BLaER1 (cell line): ENCODE data around the gene ARMC10.
"Not testable (repeated sequence)": the region's sequence is repeated elsewhere in the genome, so short reads cannot be mapped to it uniquely, and the experiment has no call there.

Source experiments
- H3K27ac ChIP-seq: shearing (Covaris generic); formaldehyde crosslinking; 2 replicates; pipeline ENCODE4 v1.8.1; 2022
- H3K27me3 ChIP-seq: shearing (Covaris generic); formaldehyde crosslinking; 2 replicates; pipeline ENCODE4 v1.8.1; 2022
- H3K36me3 ChIP-seq: shearing (Covaris generic); formaldehyde crosslinking; 2 replicates; pipeline ENCODE4 v1.8.1; 2022
- H3K4me1 ChIP-seq: shearing (Covaris generic); formaldehyde crosslinking; 2 replicates; pipeline ENCODE4 v1.8.1; 2022
- H3K4me2 ChIP-seq: shearing (Covaris generic); formaldehyde crosslinking; 2 replicates; pipeline ENCODE4 v1.8.1; 2022
- H3K4me3 ChIP-seq: shearing (Covaris generic); formaldehyde crosslinking; 2 replicates; pipeline ENCODE4 v1.8.1; 2022
- H3K9ac ChIP-seq: shearing (Covaris generic); formaldehyde crosslinking; 2 replicates; pipeline ENCODE4 v1.8.1; 2022
- H3K9me3 ChIP-seq: shearing (Covaris generic); formaldehyde crosslinking; 2 replicates; pipeline ENCODE4 v1.8.1; 2022
- H4K20me1 ChIP-seq: shearing (Covaris generic); formaldehyde crosslinking; 2 replicates; pipeline ENCODE4 v1.8.1; 2022
- Cebpa-rat ChIP-seq: shearing (Covaris generic); IDR thresholded peaks from 2 replicates; pipeline ENCODE4 v1.8.1; 2022

The ARMC10 gene

GRCh38 chr7:103077318-103077717 lies 2.4 kb downstream of the ARMC10 start:
- Histone ChIP-seq H3K9me3 (peaks cover 7% of the 10 kb centered on the region), H3K9ac (no peak overlapping the region), H3K4me3 (no peak overlapping the region), H3K27ac (no peak overlapping the region), H3K36me3 (peaks cover 29% of the 10 kb centered on the region; the same call in 1 of the 2 replicates), H3K4me1 (peaks cover 51% of the 10 kb centered on the region), H3K4me2 (0 out of 2 replicates have a peak overlapping the region, but pooled peaks have one; percentile 87), H3K27me3 (no peaks in the 10 kb centered on the region), H4K20me1 (peaks cover 10% of the 10 kb centered on the region; the same call in 1 of the 2 replicates)
- TF ChIP-seq Cebpa-rat = no peak

GRCh38 chr7:103078226-103078625 lies 3.3 kb downstream of the ARMC10 start:
- H3K9me3 ChIP-seq, H3K27me3 ChIP-seq, H3K9ac ChIP-seq, H3K27ac ChIP-seq, H3K4me3 ChIP-seq: not testable (repeated sequence)
- peaks cover 10% of the 10 kb centered on the region; the same call in 1 of the 2 replicates for H4K20me1 ChIP-seq
- peak overlapping the region; percentile 33 for H3K4me2 ChIP-seq
- peaks cover 51% of the 10 kb centered on the region for H3K4me1 ChIP-seq
- peaks cover 35% of the 10 kb centered on the region for H3K36me3 ChIP-seq

- Histone ChIP-seq H4K20me1 (peaks cover 18% of the 10 kb centered on the region; the same call in 1 of the 2 replicates), H3K4me3 (no peak overlapping the region), H3K9ac (no peak overlapping the region)
Observed at GRCh38 chr7:103079836-103080235, 4.9 kb downstream of the ARMC10 start.

GRCh38 chr7:103080923-103081322 lies 6.0 kb downstream of the ARMC10 start:
- no peak for TF ChIP-seq Cebpa-rat
- H3K36me3 ChIP-seq = peaks cover 61% of the 10 kb centered on the region
- H4K20me1 ChIP-seq = peaks cover 18% of the 10 kb centered on the region; the same call in 1 of the 2 replicates
- H3K4me3 ChIP-seq = no peak overlapping the region
- H3K27ac ChIP-seq = no peak overlapping the region
- no peaks in the 10 kb centered on the region for H3K27me3 ChIP-seq
- H3K4me1 ChIP-seq = peaks cover 38% of the 10 kb centered on the region
- no peak overlapping the region for H3K9ac ChIP-seq
- H3K4me2 ChIP-seq = no peak overlapping the region
- peaks cover 7% of the 10 kb centered on the region for H3K9me3 ChIP-seq

More at GRCh38 chr7:103079836-103080235, 4.9 kb downstream of the ARMC10 start:
- no peak for TF ChIP-seq Cebpa-rat
- Histone ChIP-seq H3K27me3 (no peaks in the 10 kb centered on the region), H3K4me2 (no peak overlapping the region), H3K4me1 (peaks cover 42% of the 10 kb centered on the region), H3K36me3 (peaks cover 51% of the 10 kb centered on the region), H3K9me3 (peaks cover 7% of the 10 kb centered on the region), H3K27ac (no peak overlapping the region)

GRCh38 chr7:103082497-103082896 lies 7.6 kb downstream of the ARMC10 start:
- peaks cover 7% of the 10 kb centered on the region for H3K9me3 ChIP-seq
- no peak for TF ChIP-seq Cebpa-rat
- peaks cover 18% of the 10 kb centered on the region; the same call in 1 of the 2 replicates for H4K20me1 ChIP-seq
- H3K36me3 ChIP-seq = peaks cover 66% of the 10 kb centered on the region
- no peaks in the 10 kb centered on the region for H3K27me3 ChIP-seq
- H3K9ac ChIP-seq = no peak overlapping the region
- H3K4me1 ChIP-seq = peaks cover 23% of the 10 kb centered on the region
- H3K4me2 ChIP-seq = no peak overlapping the region
- H3K27ac ChIP-seq = no peak overlapping the region
- no peak overlapping the region for H3K4me3 ChIP-seq

GRCh38 chr7:103083210-103083609 lies 8.3 kb downstream of the ARMC10 start:
- Histone ChIP-seq H3K9ac (no peak overlapping the region), H3K4me2 (no peak overlapping the region), H3K4me3 (no peak overlapping the region), H3K4me1 (peaks cover 18% of the 10 kb centered on the region), H3K9me3 (peaks cover 2% of the 10 kb centered on the region), H4K20me1 (peaks cover 18% of the 10 kb centered on the region; the same call in 1 of the 2 replicates), H3K27ac (no peak overlapping the region), H3K36me3 (peaks cover 66% of the 10 kb centered on the region), H3K27me3 (no peaks in the 10 kb centered on the region)
- no peak for TF ChIP-seq Cebpa-rat

- not testable (repeated sequence) for H3K9ac ChIP-seq, H3K27me3 ChIP-seq, H3K4me2 ChIP-seq, H3K4me1 ChIP-seq, H3K27ac ChIP-seq, H3K9me3 ChIP-seq, H3K4me3 ChIP-seq, H4K20me1 ChIP-seq
- peaks cover 84% of the 10 kb centered on the region for H3K36me3 ChIP-seq
Observed at GRCh38 chr7:103092321-103092720, 17.4 kb downstream of the ARMC10 start.

GRCh38 chr7:103093429-103093828 lies 18.5 kb downstream of the ARMC10 start:
- H3K27me3 ChIP-seq = no peaks in the 10 kb centered on the region
- H3K36me3 ChIP-seq = peaks cover 79% of the 10 kb centered on the region
- no peaks in the 10 kb centered on the region for H3K4me1 ChIP-seq
- H3K4me2 ChIP-seq = no peak overlapping the region
- H3K9ac ChIP-seq = no peak overlapping the region
- no peaks in the 10 kb centered on the region for H4K20me1 ChIP-seq
- 0 out of 2 replicates have a peak, but pooled peaks cover 5% of the 10 kb centered on the region for H3K9me3 ChIP-seq
- H3K4me3 ChIP-seq = no peak overlapping the region
- TF ChIP-seq Cebpa-rat = no peak
- H3K27ac ChIP-seq = no peak overlapping the region

GRCh38 chr7:103094102-103094501 lies 19.2 kb downstream of the ARMC10 start:
- no peaks in the 10 kb centered on the region for H3K4me1 ChIP-seq
- H3K4me3 ChIP-seq = no peak overlapping the region
- H3K9me3 ChIP-seq = 0 out of 2 replicates have a peak, but pooled peaks cover 5% of the 10 kb centered on the region
- no peaks in the 10 kb centered on the region for H4K20me1 ChIP-seq
- H3K27me3 ChIP-seq = no peaks in the 10 kb centered on the region
- H3K9ac ChIP-seq = no peak overlapping the region
- TF ChIP-seq Cebpa-rat = no peak
- peaks cover 73% of the 10 kb centered on the region for H3K36me3 ChIP-seq
- H3K4me2 ChIP-seq = no peak overlapping the region
- H3K27ac ChIP-seq = no peak overlapping the region

GRCh38 chr7:103095558-103095957 lies 20.6 kb downstream of the ARMC10 start:
- not testable (repeated sequence) for H3K27ac ChIP-seq, H3K4me3 ChIP-seq, H4K20me1 ChIP-seq, H3K4me1 ChIP-seq, H3K9me3 ChIP-seq, H3K4me2 ChIP-seq, H3K27me3 ChIP-seq, H3K9ac ChIP-seq
- peaks cover 59% of the 10 kb centered on the region for H3K36me3 ChIP-seq

- no peaks in the 10 kb centered on the region for H4K20me1 ChIP-seq
- no peak overlapping the region for H3K4me2 ChIP-seq
- TF ChIP-seq Cebpa-rat = no peak
- no peak overlapping the region for H3K27ac ChIP-seq
- no peak overlapping the region for H3K4me3 ChIP-seq
- H3K4me1 ChIP-seq = no peaks in the 10 kb centered on the region
- H3K9me3 ChIP-seq = 0 out of 2 replicates have a peak, but pooled peaks cover 5% of the 10 kb centered on the region
- H3K9ac ChIP-seq = no peak overlapping the region
- H3K36me3 ChIP-seq = peaks cover 51% of the 10 kb centered on the region
- no peaks in the 10 kb centered on the region for H3K27me3 ChIP-seq
Observed at GRCh38 chr7:103097041-103097440, 22.1 kb downstream of the ARMC10 start.
